ENCODE results near the gene PIP5KL1.

GRCh38 chr9:127893392-127893791 lies 37.2 kb downstream of the PIP5KL1 start:
- TF ChIP-seq CTCF (IDR thresholded peaks at IDR 0.05; ENCODE audit: poor library complexity, severe bottlenecking) (no peak), POLR2AphosphoS5 (IDR thresholded peaks at IDR 0.05) (no peak), MXI1 (conservative IDR thresholded peaks at IDR 0.05; ENCODE audit: poor library complexity, severe bottlenecking) (no peak)

Measured in neural cell (in vitro differentiated cells).